Loucy (cell line): Measurements from ENCODE around the gene ALPK1.

Experiments used
- EZH2phosphoT487 ChIP-seq: fragments of 200-600 bp; IDR thresholded peaks from 2 replicates; pipeline ENCODE4 v1.6.1; 2018; ENCODE audit warnings: antibody characterized with exemption, mild to moderate bottlenecking, moderate library complexity, borderline replicate concordance
- TF ChIP-seq, protein P1 (sequence below): fragments of 200-600 bp; sonication (generic); conservative IDR thresholded peaks from 2 replicates; pipeline ENCODE4 v1.5.1; 2014; ENCODE audit warnings: mild to moderate bottlenecking, antibody characterized with exemption, low read length

DNA sequence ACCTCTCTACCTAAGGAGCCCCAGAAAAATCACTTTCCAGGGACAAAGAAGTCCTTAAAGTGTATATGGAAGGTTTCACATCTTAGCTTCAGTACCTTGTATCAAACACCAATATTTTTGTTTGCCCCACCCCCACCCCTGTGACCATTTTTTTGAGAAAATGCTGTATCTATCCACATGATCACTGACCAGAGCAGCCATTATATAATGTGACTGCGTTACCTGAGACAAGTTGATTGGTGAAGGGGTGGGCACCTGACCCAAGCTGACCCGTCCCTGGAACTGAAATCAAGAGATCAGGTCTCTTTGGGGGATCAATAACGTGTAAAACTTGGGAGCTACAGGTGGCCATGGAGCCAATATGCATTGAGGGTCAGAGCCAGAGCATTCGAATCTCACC, 22.2 kb upstream of the ALPK1 start:
- TF ChIP-seq, protein P1, sequence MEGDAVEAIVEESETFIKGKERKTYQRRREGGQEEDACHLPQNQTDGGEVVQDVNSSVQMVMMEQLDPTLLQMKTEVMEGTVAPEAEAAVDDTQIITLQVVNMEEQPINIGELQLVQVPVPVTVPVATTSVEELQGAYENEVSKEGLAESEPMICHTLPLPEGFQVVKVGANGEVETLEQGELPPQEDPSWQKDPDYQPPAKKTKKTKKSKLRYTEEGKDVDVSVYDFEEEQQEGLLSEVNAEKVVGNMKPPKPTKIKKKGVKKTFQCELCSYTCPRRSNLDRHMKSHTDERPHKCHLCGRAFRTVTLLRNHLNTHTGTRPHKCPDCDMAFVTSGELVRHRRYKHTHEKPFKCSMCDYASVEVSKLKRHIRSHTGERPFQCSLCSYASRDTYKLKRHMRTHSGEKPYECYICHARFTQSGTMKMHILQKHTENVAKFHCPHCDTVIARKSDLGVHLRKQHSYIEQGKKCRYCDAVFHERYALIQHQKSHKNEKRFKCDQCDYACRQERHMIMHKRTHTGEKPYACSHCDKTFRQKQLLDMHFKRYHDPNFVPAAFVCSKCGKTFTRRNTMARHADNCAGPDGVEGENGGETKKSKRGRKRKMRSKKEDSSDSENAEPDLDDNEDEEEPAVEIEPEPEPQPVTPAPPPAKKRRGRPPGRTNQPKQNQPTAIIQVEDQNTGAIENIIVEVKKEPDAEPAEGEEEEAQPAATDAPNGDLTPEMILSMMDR, result no peak
- TF ChIP-seq EZH2phosphoT487, result no peak
